Activated CD4-positive, alpha-beta T cell treated with anti-CD3 and anti-CD28 coated beads, Interleukin-2, amount 50 U/mL, for 24 hours (primary cell): ENCODE measurements around the gene ALPK1.
"Not testable (repeated sequence)": the region's sequence is repeated elsewhere in the genome, so short reads cannot be mapped to it uniquely, and the experiment has no call there.

ENCODE experiments used
- DNase-seq, 2 donors: peaks; one replicate each; pipeline ENCODE4 v3.0.0-alpha.2; 2020; ENCODE audit warnings: low read depth in 1 of 2, low spot score in 1 of 2

Gene ALPK1

DNA sequence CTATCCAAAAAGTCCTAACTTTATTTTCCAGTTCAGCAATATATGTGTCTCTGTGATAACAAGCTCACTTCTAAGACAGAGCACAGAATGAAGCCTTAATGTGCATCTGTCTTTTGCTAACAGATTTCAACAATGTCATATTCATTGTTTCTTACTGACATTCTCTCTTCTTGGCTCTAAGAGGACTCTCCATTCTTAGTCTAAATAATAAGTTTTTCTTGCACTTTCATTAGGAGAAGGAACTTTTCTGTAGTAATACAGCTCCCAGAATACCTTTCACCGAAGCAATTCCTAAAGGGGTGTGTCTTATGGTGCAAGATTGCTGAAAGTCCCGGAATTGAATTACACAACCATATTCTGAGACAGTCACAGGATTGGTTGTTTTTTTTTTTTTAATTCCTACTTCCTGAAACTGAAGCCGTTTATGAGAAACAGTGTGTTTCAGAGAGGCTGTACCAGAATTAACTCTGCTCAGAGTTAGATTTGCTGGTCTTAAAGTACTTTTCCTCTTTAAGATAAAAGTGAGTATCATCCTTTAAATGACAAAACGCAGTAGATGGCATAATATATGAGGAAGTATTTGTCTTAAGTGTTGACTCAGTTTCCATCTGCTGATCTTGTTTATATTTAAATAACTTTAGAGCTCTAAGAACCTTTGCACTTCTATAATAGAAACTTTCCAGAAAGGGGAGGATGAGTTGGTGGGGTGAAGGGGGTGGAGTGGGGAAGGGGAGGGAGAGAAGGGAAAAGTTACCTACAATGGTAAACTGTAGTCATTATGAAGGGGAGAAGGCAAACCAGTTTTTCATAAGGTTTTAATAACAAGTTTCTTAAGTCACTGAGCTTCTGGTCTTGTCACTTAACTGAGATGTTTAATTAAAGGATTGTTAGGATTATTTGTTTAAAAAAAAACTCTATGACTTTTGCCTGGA is at the start of gene ALPK1:
ALPK1 (plus strand) TSS at position 421 of the 932 bp plus-strand sequence.
- no peak for DNase-seq

DNA sequence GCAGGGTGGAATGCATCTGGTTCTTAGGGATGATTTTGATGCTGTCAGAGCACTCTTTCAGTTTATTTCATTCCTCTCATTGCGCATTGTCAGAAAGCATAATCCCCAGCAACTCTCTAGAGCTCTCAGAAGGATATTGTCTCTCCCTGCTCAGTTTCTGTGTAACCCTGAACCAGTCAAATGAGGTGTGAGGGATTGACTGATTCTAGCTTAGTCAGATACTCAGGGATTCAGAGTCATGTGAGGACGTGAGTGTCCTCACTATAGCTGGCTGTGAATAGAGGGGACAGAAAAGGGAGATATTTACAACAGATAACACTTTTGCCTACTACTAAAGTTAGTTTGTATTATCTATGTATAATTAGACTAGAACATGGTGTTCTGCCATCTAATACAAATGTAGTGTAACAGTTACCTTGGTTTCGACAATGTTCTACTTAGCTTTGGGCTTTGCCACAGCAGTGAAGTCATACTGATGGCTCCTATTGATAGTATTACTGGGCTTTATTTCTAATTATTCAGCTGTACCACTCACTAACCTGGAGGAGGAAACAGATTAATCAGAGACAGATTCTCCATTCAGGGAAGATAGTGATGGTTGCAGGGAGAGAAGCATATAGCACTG is 46.0 kb upstream of the ALPK1 start:
- DNase-seq, result no peak

DNA sequence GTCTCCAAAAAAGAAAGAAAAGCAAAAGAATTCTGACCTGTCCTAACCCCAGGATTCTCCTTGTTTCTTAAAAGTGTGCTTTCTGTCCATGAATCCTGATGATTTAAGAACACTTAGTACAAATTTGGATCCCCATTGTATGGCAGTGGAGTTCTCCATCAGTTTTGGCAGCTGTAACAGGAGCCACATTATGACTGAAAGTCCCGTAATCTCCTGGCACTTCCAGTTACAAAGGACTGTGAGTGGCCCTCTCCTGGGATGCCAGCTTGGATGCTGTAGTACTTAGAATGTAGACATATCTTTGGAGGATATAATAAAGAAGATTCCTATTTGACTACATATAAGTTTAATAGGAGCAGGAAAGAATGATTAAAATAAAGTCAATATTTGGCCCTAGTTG is 44.9 kb upstream of the ALPK1 start:
- DNase-seq, result no peak

DNA sequence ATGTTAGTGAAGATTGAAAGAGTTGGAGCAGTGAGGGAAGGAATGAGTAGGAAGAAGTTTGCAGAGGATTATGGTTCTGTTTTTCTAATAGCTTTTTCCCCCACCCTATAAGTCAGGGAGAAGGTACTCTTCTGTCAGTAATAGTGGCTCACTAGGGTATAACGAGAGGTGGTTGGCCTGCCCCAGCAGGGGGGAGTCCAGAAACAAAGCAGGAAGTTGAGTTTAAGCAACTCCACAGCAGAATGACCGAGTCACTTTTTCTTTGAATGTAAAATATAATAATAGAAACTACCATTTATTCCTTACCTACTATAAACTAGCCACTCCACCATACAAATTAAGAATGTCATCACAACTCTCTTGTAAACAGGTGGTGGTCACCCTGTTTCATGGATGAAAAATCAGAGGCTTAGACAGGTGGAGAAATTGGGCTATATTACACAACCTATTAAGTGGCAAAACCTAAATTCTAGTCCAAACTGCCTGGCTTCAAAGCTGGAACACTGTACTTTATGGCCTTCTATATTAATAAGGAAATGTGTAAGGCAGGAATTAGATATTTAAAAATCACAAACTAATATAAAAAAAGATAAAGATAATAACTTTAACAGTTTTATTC is 43.7 kb upstream of the ALPK1 start:
- no peak for DNase-seq

- DNase-seq, result no peak
Observed at GRCh38 chr4:112257098-112257497, 40.1 kb upstream of the ALPK1 start.

- DNase-seq, result no peak
Observed at GRCh38 chr4:112266823-112267222, 30.3 kb upstream of the ALPK1 start.

GRCh38 chr4:112270051-112270450 is 27.1 kb upstream of the ALPK1 start:
- no peak for DNase-seq

- no peak for DNase-seq
Observed at GRCh38 chr4:112270640-112271421, 26.3 kb upstream of the ALPK1 start.

GRCh38 chr4:112272292-112272691 is 24.9 kb upstream of the ALPK1 start:
- no peak for DNase-seq

DNA sequence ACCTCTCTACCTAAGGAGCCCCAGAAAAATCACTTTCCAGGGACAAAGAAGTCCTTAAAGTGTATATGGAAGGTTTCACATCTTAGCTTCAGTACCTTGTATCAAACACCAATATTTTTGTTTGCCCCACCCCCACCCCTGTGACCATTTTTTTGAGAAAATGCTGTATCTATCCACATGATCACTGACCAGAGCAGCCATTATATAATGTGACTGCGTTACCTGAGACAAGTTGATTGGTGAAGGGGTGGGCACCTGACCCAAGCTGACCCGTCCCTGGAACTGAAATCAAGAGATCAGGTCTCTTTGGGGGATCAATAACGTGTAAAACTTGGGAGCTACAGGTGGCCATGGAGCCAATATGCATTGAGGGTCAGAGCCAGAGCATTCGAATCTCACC is 22.2 kb upstream of the ALPK1 start:
- no peak for DNase-seq

DNA sequence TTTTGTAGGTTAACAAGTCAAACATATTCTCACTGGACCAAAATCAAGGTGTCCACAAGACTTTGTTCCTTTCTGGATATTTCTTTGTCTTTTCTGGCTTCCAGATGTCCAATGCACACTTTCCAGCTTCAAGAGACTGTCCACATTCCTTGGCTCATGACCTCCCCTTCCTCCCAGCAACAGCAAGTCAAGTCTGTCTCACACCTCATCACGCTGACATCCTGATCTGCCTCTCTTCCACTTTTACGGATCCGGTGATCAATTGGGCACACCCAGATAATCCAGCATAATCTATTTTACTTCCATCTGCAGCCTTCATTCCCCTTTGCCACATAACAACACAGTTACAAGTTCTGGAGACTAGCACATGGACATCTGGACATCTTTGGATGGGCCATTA is 21.1 kb upstream of the ALPK1 start:
- no peak for DNase-seq

DNA sequence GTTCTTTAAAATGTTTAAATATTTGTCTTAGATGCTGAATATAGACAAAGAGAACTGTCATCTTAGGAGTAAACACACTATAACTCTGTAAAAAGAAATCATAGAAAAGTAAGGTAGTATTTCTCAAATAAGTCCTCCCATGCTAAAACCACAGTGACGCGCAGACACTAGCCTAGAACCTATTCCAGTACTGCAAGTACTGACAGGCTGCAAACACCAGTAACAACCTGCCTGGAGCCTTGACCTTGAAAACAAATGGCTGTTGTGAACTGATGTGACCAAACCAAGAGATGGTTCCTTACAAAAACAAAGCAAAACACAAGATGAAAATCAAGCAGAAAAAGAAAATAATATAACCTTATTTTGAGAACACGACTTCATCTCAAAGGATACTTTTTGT is 19.9 kb upstream of the ALPK1 start:
- DNase-seq, result no peak

DNA sequence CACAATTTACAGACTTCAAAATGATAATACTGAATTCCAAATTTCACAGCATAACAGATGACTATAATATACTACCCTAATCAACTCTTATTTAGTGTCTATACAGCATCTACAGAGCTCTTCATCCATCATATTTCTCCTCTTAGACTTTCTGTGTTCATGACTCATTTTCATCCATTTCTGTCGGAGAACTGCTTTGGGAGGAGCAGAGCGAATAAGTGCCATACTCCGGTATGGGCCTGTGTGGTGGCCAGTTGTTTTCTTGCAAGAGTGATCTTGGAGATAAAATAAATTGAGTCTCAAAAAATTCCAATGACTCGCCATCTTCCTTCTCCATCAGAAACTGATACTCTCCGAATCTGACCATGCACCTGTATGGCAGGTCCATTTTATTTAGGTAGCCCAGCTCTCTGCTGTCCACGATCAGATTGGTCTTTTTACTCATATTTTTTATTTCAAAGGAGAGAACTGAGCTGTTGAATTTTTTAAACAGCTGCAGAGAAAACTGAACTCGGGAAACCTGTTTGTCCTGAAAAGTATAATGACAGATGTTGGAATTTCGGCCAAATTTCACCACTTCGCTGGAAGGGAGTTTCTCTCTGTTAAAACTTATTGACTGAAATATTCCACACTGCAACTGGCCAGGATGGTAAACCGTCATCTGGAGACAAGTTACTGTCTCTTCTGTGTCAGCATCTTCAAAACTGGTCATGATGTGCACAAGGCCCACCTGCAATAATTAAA is 19.3 kb upstream of the ALPK1 start:
- DNase-seq, result no peak

GRCh38 chr4:112279025-112279881 is 17.9 kb upstream of the ALPK1 start:
- DNase-seq, result no peak

DNA sequence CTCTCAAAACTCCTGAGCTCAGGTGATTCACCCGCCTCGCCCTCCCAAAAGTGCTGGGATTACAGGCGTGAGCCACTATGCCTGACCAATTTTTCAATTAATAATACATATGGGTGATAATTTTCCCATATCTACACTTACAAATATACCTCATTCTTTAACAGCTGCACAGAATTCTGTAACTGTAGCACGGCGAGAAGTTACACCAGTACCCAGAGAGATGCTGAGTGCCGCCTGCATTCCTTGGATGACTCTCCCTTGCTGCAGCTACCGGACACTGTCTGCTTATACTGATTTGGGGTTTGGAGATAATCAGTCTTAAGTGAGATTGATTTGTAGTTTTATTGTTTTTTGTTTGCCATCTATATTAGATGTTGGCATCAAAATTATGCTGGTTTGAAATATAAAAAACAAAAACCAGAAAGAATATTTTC is 17.3 kb upstream of the ALPK1 start:
- no peak for DNase-seq

GRCh38 chr4:112280386-112281056 is 16.6 kb upstream of the ALPK1 start:
- no peak for DNase-seq

DNA sequence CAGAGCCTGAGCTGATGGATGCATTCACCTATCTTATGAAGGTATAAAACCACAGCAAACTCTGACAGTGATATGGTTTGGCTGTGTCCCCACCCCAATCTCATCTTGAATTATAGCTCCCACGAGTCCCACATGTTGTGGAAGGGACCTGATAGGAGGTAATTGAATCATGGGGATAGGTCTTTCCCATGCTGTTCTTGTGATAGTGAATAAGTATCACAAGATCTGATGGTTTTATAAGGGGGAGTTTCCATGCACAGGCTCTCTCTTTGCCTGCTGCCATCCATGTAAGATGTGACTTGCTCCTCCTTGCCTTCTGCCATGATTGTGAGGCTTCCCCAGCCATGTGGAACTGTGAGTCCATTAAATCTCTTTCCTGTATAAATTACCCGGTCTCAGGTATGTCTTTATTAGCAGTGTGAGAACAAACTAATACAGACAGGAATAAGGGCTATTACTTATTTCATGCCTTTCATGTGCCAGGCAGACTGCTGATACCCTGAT is 15.2 kb upstream of the ALPK1 start:
- not testable (repeated sequence) for DNase-seq

DNA sequence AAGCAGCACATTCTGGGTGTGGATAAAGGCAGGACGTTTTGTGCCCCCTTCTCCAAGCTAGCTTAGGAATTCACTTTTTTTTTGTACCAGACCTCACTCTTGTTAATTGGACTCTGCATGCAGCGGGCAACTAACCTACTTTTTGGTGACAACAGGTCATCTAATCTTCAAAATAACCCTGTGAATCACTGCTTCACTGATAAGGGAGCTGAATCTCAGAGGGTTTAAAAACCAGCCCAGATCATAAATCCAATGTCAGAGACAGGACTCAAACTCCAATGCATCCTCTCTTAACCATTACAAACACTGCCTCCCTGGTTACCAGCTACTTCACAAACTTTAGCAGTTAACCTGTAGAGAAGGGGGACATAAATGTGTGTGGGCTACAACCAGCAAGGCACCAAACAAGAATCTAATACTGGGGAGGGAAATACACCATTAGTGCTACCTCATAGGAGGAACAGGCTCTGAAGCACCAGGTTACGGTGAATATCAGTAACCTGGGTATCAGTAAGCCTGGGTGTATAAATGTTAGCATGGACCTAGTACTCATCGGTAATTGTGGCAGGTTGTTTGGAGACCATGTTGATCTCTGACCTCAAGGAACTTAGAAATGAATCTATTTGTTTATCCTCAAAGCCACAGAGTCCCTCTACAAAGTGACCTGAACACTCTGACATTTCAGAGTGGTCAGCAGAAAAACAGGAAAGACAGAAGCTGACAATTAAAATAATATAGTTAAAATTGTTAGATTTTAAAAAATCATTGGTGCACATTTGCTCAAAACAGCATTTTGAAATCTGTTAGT is 14.1 kb upstream of the ALPK1 start:
- no peak for DNase-seq
